Activated CD4-positive, alpha-beta T cell treated with anti-CD3 and anti-CD28 coated beads, Interleukin-2, amount 50 U/mL, for 48 hours (primary cell): Measurements from ENCODE around the gene EPM2AIP1.
"Not testable (repeated sequence)": the region's sequence is repeated elsewhere in the genome, so short reads cannot be mapped to it uniquely, and the experiment has no call there.

Experiments
- DNase-seq, 2 experiments: peaks; one replicate each; pipeline ENCODE4 v3.0.0-alpha.2; 2020

EPM2AIP1 gene

DNA sequence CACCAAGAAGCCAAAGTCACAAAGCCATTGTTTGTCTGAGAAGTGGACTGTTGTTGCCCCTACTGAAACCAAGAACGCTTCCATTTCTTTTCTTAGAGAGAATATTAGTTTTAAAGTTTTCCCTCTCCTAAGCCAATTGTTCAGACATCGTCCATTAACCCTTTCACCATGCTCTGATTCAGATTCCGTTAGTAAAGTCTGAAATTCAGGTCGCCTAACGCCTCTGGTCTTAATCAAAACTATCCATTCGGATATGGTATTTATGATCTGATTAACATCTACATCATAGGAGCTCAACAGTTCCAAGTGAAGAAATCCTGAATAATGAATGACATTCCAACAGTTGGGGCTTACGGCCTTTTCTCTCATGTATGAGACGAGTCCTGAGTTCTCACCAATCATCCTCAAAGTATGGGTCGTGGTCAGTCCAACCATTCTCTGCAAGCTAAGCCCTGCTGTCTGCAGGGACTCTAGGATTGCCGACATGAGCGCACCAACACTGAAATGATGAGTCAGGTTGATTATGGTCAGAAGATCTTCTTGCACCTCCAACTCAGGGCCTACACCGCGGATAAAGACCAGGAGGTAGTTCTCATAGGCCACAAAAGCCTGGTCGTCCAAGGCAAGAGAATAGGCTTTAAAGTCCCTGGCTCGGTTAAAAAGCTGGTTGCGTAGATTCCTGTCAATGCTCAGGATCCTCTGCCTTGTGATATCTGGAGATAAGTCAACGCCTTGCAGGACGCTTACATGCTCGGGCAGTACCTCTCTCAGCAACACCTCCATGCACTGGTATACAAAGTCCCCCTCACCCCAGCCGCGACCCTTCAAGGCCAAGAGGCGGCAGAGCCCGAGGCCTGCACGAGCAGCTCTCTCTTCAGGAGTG is 767 bp downstream of the EPM2AIP1 start:
- peak; percentile 24 to 40 for DNase-seq

DNA sequence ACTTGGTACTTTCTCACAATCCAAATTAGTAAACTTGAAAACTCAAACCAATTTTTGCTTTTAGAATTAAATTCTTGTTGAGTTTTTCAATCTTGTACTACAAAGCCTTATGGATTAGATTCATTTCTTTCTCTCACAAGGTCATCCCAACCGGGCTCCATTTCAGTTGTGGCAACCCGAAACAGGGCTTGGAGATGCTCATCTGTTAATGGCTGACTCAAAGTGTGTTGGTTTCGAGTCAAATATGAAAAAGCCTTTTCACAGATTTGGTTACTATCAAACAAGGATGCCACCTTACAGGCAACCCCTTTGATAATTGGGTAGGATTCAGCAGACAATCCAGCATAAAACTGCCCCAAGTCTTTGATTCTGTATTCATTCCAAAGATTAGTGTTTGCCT is 1.8 kb downstream of the EPM2AIP1 start:
- DNase-seq = peak; percentile 37 to 58

DNA sequence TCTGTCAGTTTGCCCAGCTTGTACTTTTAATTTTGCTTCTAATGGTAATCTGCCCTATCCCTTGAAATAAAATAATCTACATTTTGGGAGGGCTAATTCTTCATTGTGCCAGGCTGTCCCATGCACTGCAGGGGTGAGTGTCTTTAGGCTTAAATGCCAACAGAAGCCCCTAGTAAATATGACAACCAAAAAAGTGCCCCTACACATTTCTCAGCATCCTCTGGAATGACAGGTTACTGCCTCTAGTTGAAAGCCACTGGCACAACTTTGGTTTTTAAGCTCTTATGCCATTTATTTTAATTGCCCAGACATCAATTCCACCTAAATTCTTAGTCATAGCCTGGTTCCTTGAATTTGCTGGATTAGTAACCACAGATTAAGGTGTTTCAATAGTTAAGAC is 3.4 kb downstream of the EPM2AIP1 start:
- DNase-seq = no peak

DNA sequence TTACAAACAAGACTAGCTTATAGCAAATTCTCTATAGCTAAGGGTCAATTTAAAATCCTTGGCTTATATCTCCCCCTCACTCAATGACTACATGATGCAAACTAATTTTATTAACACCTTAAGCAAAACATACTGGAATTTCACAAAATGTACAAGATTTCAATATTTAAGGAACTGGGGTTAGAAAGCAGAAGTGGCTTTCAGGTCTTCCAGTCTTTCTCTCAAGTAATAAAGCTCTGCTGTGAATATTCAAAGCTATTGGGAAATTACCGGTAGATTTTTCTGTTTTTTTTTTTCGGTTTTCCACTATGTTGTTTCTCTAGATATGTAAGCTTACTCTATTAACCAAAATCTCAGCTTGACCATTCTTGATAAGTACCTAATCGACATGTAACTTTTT is 3.9 kb downstream of the EPM2AIP1 start:
- no peak for DNase-seq

DNA sequence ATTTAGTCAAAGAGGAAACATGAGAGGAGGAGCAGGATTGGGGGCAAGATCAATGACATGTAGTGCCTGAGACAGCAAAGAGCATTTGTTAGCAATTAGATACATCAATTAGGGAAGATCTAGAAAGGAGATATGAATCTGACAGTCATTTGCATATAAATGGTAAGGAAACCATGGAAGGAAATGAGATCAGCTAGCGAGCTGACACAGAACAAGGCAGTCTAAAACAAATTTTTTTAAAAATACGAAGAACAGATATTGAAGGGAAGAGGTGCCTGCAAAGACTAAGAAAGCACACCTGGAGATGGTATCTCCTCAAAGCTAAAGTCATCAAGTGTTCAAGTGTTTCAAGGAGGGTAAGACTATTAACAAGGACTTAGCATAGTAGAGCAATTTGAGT is 4.6 kb downstream of the EPM2AIP1 start:
- no peak for DNase-seq

DNA sequence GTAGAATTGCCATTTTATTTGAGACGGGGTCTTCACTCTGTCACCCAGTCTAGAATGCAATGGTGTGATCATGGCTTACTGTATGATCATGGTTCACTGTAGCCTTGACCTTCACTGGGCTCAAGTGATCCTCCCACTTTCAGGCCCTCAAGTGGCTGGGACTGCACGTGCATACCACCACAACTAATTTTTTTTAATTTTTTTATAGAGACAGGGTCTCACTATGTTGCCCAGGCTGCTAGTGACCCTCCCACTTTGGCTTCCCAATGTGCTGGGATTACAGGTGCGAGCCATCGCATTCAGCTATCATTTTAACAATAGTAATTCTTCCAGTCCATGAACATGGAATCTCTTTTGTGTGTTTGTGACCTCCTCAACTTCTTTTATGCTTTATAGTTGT is 11.9 kb downstream of the EPM2AIP1 start:
- no peak for DNase-seq

DNA sequence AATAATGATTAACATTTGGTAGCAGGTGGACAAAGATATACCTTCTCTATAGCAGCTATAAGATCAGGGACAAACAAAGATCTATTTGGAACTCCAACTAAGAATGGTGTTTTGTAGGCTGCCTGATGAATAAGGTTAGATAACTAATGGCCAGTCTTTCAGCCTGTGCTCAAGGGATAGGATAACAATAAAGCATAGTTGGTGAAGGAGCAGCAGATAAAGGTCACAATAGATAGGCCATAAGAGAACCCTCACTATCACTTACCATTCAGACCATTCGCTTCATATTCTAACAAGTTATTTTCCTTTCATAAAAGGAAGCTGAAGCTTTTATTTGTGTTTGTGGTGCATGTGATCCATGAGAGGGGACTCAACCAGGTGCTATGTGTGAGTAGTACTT is 19.8 kb downstream of the EPM2AIP1 start:
- DNase-seq = no peak

DNA sequence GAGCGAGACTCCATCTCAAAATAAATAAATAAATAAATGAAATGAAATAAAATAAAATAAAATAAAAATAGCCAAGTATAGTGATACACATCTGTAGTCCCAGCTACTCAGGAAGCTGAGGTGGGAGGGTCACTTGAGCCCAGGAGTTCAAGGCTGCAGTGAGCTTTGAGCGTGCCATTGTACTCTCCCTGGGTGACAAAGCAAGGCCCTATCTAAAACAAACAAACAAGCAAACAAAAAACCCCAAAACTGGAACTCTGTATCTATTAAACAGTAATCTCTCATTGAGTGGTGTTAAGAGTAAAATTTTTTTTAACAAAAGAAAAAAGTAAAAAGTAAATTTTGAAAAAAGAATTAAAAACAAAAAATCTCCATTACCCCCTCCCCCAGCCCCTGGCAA is 20.8 kb downstream of the EPM2AIP1 start:
- no peak for DNase-seq

DNA sequence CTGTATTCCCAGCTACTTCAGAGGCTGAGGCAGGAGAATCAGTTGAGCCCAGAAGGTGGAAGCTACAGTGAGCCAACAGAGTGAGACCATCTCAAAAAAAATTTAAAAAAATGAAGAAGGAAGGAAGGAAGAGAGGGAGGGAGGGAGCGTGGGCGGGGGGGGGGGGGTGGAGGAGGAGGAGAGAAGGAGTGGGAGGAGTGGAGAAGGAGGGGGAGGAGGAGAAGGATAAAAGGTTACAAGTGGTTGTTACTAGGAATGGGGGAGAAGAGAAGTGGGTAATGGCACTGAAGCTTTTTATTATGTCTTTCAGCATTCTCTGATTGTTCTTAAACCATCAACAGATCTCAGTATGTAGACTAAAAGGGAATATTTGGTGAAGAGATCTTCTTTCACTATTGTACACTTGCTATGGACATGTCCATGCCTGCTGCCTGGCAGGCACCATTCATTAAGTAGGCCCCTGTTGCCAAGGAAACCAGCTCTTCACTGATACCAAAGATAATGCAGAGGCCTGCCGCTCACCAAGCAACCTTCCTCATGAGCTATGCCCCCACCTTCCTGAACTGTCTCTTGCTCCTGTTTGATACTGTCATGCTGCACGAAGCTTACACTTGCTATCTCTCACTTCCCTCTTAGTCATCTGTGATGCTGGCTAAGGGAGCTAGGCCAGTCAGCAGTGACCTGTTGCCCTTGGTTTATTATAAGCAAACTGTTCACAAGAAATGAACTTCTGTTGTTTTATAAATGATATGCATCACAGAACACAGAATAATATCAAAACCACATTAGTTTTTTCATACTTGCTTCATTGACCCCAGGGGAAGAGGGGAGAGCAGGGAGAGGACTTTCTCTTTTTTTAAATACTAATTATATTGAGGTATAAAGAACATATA is 23.1 kb downstream of the EPM2AIP1 start:
- DNase-seq = peak; percentile 21 to 40

DNA sequence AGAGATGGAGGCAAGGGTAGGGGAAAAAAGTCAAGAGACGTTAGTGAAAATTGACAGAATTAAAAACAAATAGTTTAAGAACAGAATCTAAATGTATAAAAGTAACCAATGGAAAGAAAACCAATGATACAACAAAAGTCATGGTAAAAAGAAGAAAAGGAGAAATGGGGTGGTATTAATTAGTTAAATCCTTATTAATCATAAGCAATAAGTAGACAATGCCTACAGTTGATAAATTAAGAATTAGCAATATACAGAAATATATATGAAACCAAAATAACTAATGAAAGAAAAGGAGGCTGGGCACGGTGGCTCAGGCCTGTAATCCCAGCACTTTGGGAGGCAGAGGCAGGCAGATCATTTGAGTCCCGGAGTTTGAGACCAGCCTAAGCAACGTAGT is 23.8 kb downstream of the EPM2AIP1 start:
- DNase-seq = no peak

DNA sequence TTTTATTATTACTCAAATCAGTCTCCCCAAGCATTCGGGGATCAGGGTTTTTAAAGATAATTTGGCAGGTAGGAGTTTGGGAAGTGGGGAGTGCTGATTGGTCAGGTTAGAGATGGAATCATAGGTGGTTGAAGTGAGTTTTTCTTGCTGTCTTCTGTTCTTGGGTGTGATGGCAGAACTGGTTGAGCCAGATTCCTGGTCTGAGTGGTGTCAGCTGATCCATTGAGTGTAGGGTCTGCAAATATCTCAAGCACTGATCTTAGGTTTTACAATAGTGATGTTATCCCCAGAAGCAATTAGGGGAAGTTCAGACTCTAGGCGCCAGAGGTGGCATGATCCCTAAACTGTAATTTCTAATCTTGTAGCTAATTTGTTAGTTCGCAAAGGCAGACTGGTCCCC is 27.5 kb downstream of the EPM2AIP1 start:
- DNase-seq = no peak

DNA sequence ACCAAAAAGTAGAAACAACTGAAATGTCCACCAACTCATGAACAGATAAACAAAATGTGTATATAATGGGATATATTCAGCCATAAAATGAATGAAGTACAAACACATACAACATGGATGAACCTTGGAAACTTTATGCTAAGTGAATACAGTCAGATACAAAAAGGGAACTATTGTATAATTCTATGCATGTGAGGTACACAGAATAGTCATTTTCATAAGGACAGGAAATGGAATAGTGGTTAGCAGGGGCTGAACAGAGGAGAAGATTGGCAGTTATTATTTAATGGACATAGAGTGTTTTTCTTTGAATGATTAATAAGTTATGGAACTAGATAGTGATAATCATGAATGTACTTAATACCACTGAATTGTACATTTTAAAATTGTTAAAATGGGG is 28.1 kb downstream of the EPM2AIP1 start:
- no peak for DNase-seq

DNA sequence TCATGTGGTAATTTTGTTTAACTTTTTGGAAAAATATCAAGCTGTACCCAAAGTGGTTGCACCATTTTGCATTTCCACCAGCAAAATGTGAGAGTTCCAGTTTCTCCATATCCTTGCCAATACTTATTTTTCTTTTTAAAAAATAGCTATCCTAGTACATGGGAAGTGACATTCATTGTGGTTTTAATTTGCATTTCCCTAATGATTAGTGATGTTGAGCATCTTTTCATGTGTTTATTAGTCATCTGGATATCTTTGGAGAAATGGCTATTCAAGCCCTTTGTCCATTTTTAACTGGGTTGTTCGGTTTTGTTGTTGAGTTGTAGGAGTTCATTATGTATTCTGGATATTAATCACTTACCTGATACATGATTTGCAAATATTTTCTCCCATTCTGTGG is 28.6 kb downstream of the EPM2AIP1 start:
- DNase-seq = no peak

DNA sequence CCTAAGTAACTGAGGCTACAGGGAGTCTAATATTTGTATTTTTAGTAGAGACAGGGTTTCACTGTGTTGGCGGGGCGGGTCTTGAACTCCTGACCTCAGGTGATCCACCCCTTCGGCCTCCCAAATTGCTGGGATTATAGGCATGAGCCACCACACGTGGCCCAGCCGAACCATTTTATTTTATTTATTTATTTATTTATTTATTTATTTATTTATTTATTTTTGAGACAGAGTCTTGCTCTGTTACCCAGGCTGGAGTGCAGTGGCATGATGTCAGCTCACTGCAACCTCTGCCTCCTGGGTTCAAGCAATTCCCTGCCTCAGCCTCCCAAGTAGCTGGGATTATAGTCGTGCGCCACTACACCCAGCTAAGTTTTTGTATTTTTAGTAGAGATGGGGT is 29.9 kb downstream of the EPM2AIP1 start:
- DNase-seq = not testable (repeated sequence)

DNA sequence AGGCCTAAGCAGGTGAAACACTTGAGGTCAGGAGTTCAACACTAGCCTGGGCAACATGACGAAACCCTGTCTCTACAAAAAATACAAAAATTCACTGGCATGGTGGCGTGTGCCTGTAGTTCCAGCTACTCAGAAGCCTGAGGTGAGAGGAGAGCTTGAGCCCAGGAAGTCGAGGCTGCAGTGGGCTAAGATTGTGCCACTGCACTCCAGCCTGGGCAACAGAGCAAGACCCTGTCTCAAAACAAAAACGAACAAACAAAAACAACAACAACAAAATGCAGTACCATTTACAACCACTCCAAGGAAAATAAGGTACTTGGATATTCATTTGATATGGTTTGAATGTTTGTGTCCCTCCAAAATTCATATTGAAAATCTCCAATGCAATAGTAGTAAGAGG is 32.4 kb downstream of the EPM2AIP1 start:
- no peak for DNase-seq

DNA sequence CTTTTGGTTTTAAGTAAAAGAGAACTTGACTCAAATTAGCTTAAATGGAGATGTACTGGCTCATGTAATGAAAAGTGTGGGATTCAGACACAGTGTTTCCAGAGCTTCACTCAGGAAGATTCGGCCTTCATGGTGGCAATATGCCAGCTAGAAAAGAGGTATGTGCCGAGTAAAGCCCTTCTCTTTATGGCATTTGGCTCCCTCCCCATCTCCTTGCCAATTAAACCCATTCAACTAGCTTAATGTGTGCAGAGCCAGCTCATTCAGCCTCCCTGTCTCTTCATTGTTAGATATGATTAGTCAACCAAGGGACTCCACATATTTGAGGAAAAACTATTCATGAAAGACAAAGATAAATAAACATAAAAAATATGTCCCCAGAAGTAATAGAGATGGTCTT is 33.1 kb downstream of the EPM2AIP1 start:
- DNase-seq = no peak

DNA sequence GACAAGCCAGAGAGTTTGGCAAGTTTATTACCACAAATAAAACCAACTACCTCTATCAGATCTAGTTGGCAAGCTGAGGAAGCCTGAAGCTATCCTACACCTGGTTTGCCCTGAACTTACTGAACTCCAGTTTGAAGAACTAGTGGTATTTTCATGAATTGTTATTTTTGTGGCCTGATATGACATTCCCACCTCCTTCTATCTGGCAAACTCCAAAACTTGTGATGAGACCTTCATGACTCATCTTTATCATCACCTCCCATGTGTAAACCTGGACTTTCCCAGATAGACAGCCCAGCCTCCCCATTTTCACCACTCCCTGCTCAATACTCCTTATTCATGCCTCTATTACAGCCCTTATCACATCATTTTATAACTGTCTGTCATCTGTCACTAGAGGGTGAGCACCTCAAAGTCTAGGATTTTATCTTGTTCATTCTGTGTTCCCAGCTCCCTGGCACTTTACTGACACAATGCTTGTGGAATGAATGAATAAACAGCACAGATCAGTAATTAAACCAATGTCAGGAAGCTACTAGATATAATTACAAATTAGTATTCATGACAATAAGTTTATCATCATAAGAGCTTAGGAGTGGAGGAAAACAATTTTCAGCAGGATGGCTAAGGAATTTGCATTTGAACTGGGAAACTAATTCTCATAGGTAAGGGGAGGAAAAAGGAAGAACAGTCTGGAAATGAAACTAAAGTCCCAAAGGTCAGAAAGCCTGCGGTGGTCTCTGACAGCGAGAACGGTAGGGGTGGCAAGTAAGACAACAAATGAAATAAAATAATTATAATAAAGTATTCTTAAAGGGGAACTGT is 34.9 kb downstream of the EPM2AIP1 start:
- peak in 1 of 2 experiments; percentile 15 for DNase-seq

DNA sequence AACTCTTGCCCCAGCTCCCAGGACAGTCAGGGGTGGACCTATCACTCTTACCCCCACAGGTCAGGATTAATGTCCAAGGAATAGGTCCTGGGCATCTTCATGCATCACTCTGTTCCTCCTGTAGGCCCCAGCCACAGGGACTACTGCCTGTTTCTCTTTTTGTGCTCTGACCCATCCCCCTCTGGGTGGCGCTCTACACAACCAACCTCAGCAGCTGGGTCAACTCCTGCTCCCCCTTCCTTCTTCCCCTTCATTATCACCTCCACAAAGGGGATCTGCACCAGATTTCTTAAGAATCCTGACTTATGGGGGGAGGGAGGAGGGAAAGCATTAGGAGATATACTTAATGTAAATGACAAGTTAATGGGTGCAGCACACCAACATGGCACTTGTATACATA is 35.9 kb downstream of the EPM2AIP1 start:
- peak in 1 of 2 experiments; percentile 12 for DNase-seq

DNA sequence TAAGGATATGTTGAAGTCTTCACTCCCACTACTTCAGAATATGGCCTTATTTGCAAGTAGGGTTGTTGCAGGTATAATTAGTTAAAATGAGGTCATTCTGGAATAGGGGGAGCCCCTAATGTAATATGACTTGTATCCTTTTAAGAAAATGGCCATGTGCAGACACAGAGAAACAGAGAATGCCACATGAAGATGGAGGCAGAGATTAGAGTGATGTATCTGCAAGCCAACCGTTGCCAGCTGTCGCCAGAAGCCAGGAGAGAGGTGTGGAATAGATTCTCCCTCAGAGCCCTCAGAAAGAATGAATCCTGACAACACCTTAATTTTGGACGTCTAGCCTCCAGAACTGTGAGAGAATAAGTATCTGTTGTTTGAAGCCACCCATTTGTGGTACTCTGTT is 36.8 kb downstream of the EPM2AIP1 start:
- DNase-seq = no peak

DNA sequence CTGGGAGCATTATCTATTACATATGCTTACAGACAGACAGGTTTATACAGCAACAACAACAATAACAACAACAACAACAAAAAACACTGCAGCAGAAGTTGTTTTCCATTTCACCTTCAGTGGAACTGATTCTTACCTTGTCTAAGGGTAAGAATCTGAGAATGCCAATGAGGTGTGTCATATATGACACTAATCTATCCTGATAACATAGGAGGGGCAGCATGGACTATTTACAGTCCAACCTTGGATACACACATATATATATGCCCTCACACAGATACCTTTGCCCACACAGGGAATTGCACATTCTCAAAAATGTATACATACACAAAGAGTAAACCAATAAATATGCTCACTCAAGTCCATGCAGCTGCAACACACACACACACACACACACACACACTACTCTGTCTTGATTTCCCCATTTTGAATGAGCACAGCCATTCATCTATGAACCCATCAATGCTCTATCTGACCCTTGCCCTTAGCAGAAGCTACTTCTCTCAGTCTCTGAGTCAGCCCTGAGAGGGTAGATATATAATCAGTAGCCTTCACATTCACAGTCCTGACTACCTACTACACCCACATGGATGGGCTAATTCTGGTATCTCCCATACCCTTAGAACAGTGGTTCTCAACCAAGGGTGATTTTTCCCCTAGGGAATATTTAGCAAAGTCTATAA is 38.3 kb downstream of the EPM2AIP1 start:
- no peak for DNase-seq

DNA sequence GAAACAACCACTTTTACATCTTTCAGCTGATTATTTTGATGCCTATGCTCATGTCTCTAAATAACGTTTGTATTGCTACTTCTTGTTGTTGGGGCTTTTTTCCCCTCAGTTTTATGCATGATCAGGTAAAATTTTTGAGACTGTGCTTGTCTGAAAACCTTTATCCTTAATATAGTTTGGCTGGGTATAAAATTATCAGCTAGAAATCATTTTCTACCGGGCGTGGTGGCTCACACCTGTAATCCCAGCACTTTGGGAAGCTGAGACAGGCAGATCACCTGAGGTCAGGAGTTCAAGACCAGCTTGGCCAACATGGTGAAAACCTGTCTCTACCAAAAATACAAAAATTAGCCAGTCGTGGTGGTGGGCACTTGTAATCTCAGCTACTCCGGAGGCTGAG is 45.1 kb downstream of the EPM2AIP1 start:
- DNase-seq = not testable (repeated sequence)

DNA sequence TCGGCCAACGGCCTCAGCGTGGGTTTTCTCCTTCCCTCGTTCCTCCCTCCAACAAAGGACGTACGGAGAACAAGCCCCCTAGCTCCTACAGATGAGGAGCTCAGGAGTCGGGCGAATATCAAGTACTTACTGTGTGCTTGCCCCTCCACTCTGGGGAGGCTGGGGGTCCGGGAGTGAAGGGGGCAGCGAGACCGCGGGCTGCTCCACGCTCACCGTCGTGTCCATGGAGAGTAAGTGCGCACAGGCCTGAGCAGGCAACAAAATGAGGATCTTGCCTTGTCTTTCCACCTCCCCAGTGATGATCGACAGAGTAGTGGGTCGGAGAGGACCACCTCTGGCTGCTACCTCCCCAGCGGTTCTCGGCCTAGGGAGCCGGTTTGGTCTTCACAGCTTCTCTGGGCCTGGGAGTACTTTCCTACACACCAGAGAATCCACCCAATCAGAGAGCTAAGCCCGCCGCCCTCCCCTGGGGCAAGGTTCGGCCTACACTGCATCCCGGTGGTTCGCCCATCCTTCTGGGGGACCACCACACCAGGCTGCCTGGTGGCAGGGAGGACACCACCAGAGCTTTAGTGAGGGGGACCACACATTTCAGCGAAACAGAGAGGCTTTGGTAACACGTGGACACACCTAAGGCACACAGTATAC is 47.5 kb downstream of the EPM2AIP1 start:
- no peak for DNase-seq
